Measurements from ENCODE around the gene MRGPRX4. TPM values are rescaled to one million over a fixed set of nuclear protein-coding genes. Genes with fewer than 3 reads are reported as not detected.

MRGPRX4 gene
- total RNA-seq, 2 donors from 2014 or later: not detected

DNA sequence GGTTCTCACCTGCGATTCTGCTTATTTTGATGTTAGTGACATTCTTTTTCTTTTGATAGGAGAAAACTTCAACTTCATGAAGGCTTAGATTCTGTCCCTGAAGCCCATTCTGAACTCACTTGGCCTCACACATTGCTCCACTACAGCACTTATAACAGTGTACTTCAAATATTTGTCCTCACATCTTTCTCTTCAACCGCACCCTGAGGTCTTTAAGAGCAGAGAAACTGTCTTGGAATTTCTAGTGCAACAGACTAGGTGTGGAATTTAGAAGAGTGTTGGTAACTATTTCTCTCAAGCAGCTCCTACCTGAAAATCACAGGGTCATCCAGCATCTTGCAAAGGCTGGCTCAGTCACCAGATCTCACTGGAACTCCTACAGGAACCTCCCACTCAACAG, 32.5 kb upstream of the MRGPRX4 start:
- Histone ChIP-seq H3K27ac (no peak overlapping the region), H3K27me3 (no peaks in the 10 kb centered on the region), H3K4me3 (no peak overlapping the region), H3K36me3 (replicated peaks in 1 of 2; ENCODE audit: insufficient read depth in 1 of 2, low read depth in 2 of 2) (no peaks in the 10 kb centered on the region), H3K4me1 (no peaks in the 10 kb centered on the region), H3K9me3 (no peaks in the 10 kb centered on the region)
- 84 to 94% methylated on average over 2 of the region's 2 CpGs for WGBS, 2 donors
- TF ChIP-seq, protein P1, sequence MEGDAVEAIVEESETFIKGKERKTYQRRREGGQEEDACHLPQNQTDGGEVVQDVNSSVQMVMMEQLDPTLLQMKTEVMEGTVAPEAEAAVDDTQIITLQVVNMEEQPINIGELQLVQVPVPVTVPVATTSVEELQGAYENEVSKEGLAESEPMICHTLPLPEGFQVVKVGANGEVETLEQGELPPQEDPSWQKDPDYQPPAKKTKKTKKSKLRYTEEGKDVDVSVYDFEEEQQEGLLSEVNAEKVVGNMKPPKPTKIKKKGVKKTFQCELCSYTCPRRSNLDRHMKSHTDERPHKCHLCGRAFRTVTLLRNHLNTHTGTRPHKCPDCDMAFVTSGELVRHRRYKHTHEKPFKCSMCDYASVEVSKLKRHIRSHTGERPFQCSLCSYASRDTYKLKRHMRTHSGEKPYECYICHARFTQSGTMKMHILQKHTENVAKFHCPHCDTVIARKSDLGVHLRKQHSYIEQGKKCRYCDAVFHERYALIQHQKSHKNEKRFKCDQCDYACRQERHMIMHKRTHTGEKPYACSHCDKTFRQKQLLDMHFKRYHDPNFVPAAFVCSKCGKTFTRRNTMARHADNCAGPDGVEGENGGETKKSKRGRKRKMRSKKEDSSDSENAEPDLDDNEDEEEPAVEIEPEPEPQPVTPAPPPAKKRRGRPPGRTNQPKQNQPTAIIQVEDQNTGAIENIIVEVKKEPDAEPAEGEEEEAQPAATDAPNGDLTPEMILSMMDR (IDR thresholded peaks at IDR 0.05): no peak
- no peak for TF ChIP-seq POLR2A (IDR thresholded peaks at IDR 0.05)
- intact Hi-C loops (cut with DNase I): no loop called here
- ATAC-seq: no peak
- DNase-seq: no peak

DNA sequence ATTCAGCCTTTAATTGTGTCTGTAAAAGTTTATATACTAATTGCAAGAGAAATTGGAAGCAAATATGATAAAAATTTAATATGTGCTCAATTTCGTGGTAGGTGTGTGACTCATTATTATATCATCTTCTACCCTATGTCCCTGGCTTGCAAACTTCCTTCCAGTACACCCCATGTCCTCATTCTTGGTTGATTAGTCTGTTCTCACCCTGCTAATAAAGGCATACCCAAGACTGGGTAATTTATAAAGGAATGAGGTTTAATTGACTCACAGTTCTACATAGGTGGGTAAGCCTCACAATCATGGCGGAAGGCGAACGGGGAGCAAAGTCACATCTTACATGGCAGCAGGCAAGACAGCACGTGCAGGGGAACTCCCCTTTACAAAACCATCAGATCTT, 28.4 kb upstream of the MRGPRX4 start:
- no peak for TF ChIP-seq POLR2A (IDR thresholded peaks at IDR 0.05)
- TF ChIP-seq, protein P1 (IDR thresholded peaks at IDR 0.05): no peak
- no peak overlapping the region for H3K27ac ChIP-seq
- no peaks in the 10 kb centered on the region for H3K9me3 ChIP-seq
- no peaks in the 10 kb centered on the region for H3K27me3 ChIP-seq
- DNase-seq (no peak), ATAC-seq (no peak)
- no peaks in the 10 kb centered on the region for H3K4me1 ChIP-seq
- 65 to 67% methylated on average over 5 of the region's 5 CpGs for WGBS, 2 donors
- intact Hi-C loops (cut with DNase I): no loop called here
- no peaks in the 10 kb centered on the region for H3K36me3 ChIP-seq (replicated peaks in 1 of 2; ENCODE audit: insufficient read depth in 1 of 2, low read depth in 2 of 2)
- no peak overlapping the region for H3K4me3 ChIP-seq

DNA sequence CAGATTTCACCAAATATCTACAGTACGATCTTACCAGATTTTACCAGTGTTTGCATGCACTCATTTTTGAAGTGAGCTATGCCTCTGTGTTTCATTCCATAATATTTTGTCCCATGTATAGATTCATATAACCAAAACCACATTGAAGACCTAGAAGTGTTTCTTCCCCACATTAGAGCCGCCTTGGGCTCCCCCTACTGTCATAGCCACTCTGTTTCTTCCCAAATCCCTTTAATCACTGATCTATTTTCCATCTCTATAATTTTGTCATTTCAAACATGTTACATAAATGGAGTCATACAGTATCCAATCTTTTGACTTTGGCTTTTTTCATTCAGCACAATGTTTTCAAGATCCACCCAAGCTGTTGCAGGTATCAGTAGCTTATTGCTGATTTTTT, 27.6 kb upstream of the MRGPRX4 start:
- DNase-seq: no peak
- H3K4me3 ChIP-seq: no peak overlapping the region
- no peaks in the 10 kb centered on the region for H3K4me1 ChIP-seq
- intact Hi-C loops (cut with DNase I): no loop called here
- H3K36me3 ChIP-seq (replicated peaks in 1 of 2; ENCODE audit: insufficient read depth in 1 of 2, low read depth in 2 of 2): no peaks in the 10 kb centered on the region
- ATAC-seq: no peak
- H3K27ac ChIP-seq: no peak overlapping the region
- no peaks in the 10 kb centered on the region for H3K27me3 ChIP-seq
- no peaks in the 10 kb centered on the region for H3K9me3 ChIP-seq
- no peak for TF ChIP-seq POLR2A (IDR thresholded peaks at IDR 0.05)
- TF ChIP-seq, protein P1 (IDR thresholded peaks at IDR 0.05): peak in 1 of 7 experiments; percentile 4
- 58 to 71% methylated on average over 2 of the region's 2 CpGs for WGBS, 2 donors

DNA sequence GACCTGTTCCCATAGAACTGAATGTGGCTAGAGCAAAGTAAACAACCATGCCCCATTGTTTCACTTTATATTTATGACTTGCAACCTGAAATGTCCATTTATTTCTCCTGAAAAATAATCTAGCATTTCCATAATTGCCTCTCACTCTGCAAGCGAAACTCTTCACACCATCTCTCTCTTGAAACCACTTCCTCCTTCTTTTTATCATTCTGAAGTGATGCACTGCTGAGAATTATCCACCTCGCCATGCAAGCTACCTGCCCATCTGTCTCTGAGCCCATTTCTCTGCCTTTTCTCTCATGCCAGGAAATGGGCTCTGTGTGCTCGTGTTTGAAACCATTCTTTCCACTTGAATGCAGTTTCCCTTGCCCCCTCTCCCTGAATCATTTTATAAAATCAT, 26.8 kb upstream of the MRGPRX4 start:
- Histone ChIP-seq H3K9me3 (no peaks in the 10 kb centered on the region), H3K36me3 (replicated peaks in 1 of 2; ENCODE audit: insufficient read depth in 1 of 2, low read depth in 2 of 2) (no peaks in the 10 kb centered on the region), H3K4me3 (no peak overlapping the region), H3K27me3 (no peaks in the 10 kb centered on the region), H3K4me1 (no peaks in the 10 kb centered on the region), H3K27ac (no peak overlapping the region)
- 38 to 50% methylated on average over 3 of the region's 3 CpGs for WGBS, 2 donors
- DNase-seq (no peak), ATAC-seq (no peak)
- intact Hi-C loops (cut with DNase I): no loop called here
- TF ChIP-seq, protein P1 (IDR thresholded peaks at IDR 0.05): no peak
- no peak for TF ChIP-seq POLR2A (IDR thresholded peaks at IDR 0.05)

DNA sequence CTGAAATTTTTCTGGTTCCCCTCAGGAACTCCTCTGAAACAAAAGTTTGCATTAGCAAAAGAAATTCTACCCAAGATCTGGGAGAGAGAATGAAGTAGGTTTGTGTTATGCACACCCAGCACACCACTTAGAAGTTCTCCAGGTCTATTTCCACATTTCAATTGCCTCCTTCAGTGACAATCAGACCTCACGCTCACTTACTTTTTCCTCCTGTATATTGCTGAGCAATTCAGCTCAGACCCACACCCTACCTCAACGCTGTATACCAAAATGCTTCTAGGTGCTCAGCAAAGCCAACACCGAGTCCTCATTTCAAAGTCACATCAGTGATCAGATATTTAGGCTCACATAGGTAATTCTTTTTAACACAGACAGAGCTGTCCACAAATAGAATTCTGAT, 21.1 kb upstream of the MRGPRX4 start:
- intact Hi-C loops (cut with DNase I): no loop called here
- WGBS, 2 donors: 73 to 85% methylated on average over 3 of the region's 3 CpGs
- no peak overlapping the region for H3K27ac ChIP-seq
- no peak for TF ChIP-seq POLR2A (IDR thresholded peaks at IDR 0.05)
- TF ChIP-seq, protein P1 (IDR thresholded peaks at IDR 0.05): no peak
- DNase-seq (no peak), ATAC-seq (no peak)
- H3K27me3 ChIP-seq: no peaks in the 10 kb centered on the region
- no peak overlapping the region for H3K4me3 ChIP-seq
- no peaks in the 10 kb centered on the region for H3K36me3 ChIP-seq (replicated peaks in 1 of 2; ENCODE audit: insufficient read depth in 1 of 2, low read depth in 2 of 2)
- H3K9me3 ChIP-seq: no peaks in the 10 kb centered on the region
- no peaks in the 10 kb centered on the region for H3K4me1 ChIP-seq
